Transverse colon (tissue), 4 donors: ENCODE results near the gene PDLIM1. TPM values are rescaled to one million over a fixed set of nuclear protein-coding genes. Genes with fewer than 3 reads are reported as not detected.

Source experiments
- DNase-seq: peaks from one replicate; pipeline ENCODE4 v3.0.0-alpha.2; 2019
- H3K27ac ChIP-seq, 4 donors: fragments of 200-600 bp; sonication (generic); 2 replicates each; pipeline ENCODE4 v1.5.1; 2016 to 2018; ENCODE audit warnings: inconsistent platforms in 4 of 4
- H3K27me3 ChIP-seq: fragments of 200-600 bp; sonication (generic); 2 replicates; pipeline ENCODE4 v1.5.1; 2017; ENCODE audit warnings: inconsistent platforms
- H3K36me3 ChIP-seq, 4 donors: fragments of 200-600 bp; sonication (generic); 2 replicates each; pipeline ENCODE4 v1.5.1; 2017 to 2019; ENCODE audit warnings: inconsistent platforms in 4 of 4
- H3K4me1 ChIP-seq, 4 donors: fragments of 200-600 bp; sonication (generic); 2 replicates each; pipeline ENCODE4 v1.5.1; 2017 to 2020; ENCODE audit warnings: inconsistent platforms in 4 of 4
- H3K4me3 ChIP-seq, 4 donors: fragments of 200-600 bp; sonication (generic); 1 replicate in 1 of 4; 2 replicates in 3 of 4; pipeline versions ENCODE4 v1.5.1 to v1.6.1; 2017 to 2019; ENCODE audit warnings: inconsistent platforms in 4 of 4
- H3K9me3 ChIP-seq, 2 donors: fragments of 200-600 bp; sonication (generic); 2 replicates each; pipeline ENCODE4 v1.5.1; 2017 to 2019; ENCODE audit warnings: inconsistent platforms in 2 of 2
- EP300 ChIP-seq: sonication (generic); formaldehyde crosslinking; IDR thresholded peaks from one replicate; pipeline ENCODE4 v1.6.1; 2017; ENCODE audit warnings: antibody characterized with exemption, low read depth
- POLR2A ChIP-seq: fragments of 450-650 bp; IDR thresholded peaks from one replicate; pipeline ENCODE4 v1.6.1; 2016; ENCODE audit warnings: antibody characterized with exemption, mild to moderate bottlenecking, moderate library complexity
- POLR2AphosphoS5 ChIP-seq, 3 donors: sonication (generic); formaldehyde crosslinking; IDR thresholded peaks; one replicate each; pipeline ENCODE4 v1.6.1; 2016; ENCODE audit warnings: antibody characterized with exemption in 3 of 3
- WGBS, 2 donors: methylation state at CpG; one replicate each; pipeline ENCODE4 v1.1.5; 2018; ENCODE audit warnings: low coverage in 1 of 2; 5-methylcytosine and 5-hydroxymethylcytosine counted together
- in situ Hi-C, 4 donors: fragments of 200-750 bp; cut with MboI; loops; one replicate each; pipeline versions ENCODE4 v1.15.0 to v1.15.1; 2017; ENCODE audit warnings: low sequenced_read_pairs in 3 of 4, low pct_ligation_motif_present in 1 of 4, low pct_unique_long_range_greater_than_20kb in 1 of 4
- intact Hi-C: fragments of 100-400 bp; cut with DNase I; formaldehyde crosslinking; loops from one replicate; pipeline ENCODE4 v1.15.1; 2023; ENCODE audit warnings: low total_unique reads
- total RNA-seq, 4 donors: library from RNA; depleted of rRNA; stranded (reverse); fragments of >200 nt; gene quantifications; one replicate each; pipeline ENCODE4 v1.1.0, GENCODE V29; 2016
- TF ChIP-seq, protein P1 (sequence below), 5 experiments: fragments of 200-600 bp in 3 of 5; fragments of 450-650 bp in 2 of 5; sonication (generic) in 3 of 5; IDR thresholded peaks; 1 replicate in 2 of 5; 2 replicates in 3 of 5; pipeline ENCODE4 v1.5.1; 2016 to 2017; ENCODE audit warnings: antibody characterized with exemption in 5 of 5, inconsistent platforms in 3 of 5, mild to moderate bottlenecking in 2 of 5, moderate library complexity in 1 of 5

Gene PDLIM1
- total RNA-seq, 4 donors from 2014 or later, result 201 to 259 (median 225) TPM

DNA sequence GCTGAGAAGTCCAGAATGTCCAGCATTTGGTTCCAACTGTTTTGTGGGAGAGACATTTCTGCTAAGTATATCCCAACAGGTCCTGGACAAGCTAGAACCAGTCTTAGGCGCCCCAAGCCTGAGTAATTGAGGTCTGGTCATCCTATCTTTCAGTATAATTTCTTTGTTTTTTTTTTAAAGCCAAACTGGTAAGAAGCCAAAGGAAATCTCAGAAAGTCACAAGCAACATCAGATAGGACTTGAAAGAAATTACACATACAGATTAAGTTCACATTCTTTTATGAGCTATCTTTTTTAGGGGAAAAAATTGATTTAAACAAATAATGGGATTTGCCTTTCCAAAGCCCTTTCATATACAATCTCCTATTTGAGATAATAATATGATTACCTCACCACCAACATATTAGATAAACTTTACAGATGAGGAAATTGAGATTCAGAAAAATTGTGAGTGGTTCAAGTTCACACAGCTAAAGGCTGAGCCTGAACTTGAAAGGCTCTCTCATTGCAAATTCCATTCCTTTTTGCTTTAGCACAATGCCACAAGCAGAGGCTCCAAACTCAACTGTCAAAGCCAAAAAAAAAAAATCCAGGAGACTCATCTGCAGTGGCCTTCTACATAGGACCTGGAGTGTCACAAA lies 15.0 kb downstream of the PDLIM1 start:
- TF ChIP-seq, protein P1, sequence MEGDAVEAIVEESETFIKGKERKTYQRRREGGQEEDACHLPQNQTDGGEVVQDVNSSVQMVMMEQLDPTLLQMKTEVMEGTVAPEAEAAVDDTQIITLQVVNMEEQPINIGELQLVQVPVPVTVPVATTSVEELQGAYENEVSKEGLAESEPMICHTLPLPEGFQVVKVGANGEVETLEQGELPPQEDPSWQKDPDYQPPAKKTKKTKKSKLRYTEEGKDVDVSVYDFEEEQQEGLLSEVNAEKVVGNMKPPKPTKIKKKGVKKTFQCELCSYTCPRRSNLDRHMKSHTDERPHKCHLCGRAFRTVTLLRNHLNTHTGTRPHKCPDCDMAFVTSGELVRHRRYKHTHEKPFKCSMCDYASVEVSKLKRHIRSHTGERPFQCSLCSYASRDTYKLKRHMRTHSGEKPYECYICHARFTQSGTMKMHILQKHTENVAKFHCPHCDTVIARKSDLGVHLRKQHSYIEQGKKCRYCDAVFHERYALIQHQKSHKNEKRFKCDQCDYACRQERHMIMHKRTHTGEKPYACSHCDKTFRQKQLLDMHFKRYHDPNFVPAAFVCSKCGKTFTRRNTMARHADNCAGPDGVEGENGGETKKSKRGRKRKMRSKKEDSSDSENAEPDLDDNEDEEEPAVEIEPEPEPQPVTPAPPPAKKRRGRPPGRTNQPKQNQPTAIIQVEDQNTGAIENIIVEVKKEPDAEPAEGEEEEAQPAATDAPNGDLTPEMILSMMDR (IDR thresholded peaks at IDR 0.05), result no peak
- TF ChIP-seq EP300, result no peak
- no peak for TF ChIP-seq POLR2A
- TF ChIP-seq POLR2AphosphoS5 (IDR thresholded peaks at IDR 0.05), result no peak
- Histone ChIP-seq H3K27ac (peak overlapping the region; percentile 88 to 99 (median 91)), H3K9me3 (no peaks in the 10 kb centered on the region), H3K4me1 (peaks cover 70 to 94% (median 80%) of the 10 kb centered on the region in 4 donors), H3K4me3 (no peak overlapping the region), H3K36me3 (peaks cover 0 to under 1% (median 0%) of the 10 kb centered on the region in 4 donors), H3K27me3 (no peaks in the 10 kb centered on the region)
- WGBS, 2 donors, result 74 to 86% methylated on average over 1 of the region's 1 CpG
- intact Hi-C loops, result no loop called here
- no peak for DNase-seq
- in situ Hi-C loops, result no loop called here

DNA sequence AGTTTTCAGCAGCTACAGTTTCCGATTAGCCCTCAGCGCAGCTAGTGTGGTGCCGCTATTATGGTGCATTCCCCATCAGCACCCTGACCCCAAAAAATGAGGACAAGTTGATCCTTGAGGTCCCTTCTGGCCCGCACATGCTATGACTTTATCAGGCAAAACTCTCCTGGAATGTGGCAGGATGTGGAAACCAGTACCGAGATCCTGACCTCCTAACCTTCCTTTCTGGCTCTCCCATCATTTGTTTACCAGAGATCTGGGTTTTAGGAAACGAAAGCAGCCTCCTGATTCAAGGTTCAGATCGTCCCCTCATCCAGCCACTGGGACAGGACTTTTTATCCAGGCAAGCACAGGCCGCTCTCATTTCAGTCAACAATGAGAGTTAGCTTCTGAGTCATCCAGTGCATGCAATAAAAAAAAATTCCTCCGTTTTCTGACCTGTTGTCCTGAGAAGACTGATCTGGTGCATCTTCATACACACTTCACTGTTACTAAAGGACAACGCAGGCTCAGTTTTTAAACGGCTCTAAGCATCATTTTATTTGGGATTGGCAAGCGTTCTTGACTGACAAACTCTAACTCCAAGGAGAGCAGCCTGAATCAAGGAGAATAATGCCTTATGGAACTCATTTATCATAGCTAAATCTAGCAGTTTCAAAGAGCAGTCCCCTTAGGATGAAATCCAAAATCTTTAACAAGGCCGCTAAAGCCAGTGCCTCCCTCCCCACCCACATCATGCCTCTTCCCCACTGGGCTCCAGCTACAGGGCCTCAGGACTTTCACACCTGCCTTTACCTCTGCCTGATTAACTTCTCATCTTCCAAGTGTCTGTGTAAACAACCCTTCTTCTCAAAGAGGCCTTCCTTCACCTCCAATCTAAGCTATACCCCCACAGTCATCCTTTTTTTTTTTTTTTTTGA lies 17.1 kb downstream of the PDLIM1 start:
- peak; percentile 66 for DNase-seq
- Histone ChIP-seq H3K27ac (peak overlapping the region; percentile 88 to 99 (median 91)), H3K9me3 (no peaks in the 10 kb centered on the region), H3K4me1 (peaks cover 51 to 81% (median 62%) of the 10 kb centered on the region in 4 donors), H3K4me3 (no peak overlapping the region), H3K36me3 (peaks cover 0 to 8% (median 4%) of the 10 kb centered on the region in 4 donors), H3K27me3 (no peaks in the 10 kb centered on the region)
- WGBS, 2 donors, result 10 to 46% methylated on average over 2 to 13 of the region's 13 CpGs
- in situ Hi-C loops (no loop called here), intact Hi-C loops (no loop called here)
- peak; percentile 5 for TF ChIP-seq EP300
- TF ChIP-seq POLR2A, result peak; percentile 11
- peak in 2 of 3 donors; percentile 63 to 81 for TF ChIP-seq POLR2AphosphoS5 (IDR thresholded peaks at IDR 0.05)
- TF ChIP-seq, protein P1 (IDR thresholded peaks at IDR 0.05), result no peak

DNA sequence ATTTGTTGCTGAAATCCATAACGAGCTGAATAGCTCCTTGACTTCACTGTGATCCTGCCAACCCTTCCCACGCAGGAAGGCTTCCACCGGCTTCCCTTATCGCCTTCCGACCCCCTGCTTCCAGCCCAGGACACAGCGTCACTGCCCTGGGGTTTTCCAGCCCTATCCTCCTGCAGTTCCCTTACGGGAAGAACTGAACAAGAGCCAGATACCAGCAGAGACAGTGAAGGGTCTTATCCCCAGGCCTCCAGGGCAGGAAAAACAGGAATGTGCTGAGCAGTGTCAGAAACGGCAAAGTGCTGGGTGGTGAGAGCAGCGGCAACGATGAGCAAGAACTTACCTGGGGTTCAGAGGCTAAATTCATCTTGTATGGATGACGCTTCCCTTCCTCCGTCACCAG lies 22.4 kb downstream of the PDLIM1 start:
- Histone ChIP-seq H3K9me3 (no peaks in the 10 kb centered on the region), H3K27me3 (no peaks in the 10 kb centered on the region), H3K4me1 (peaks cover 32 to 65% (median 49%) of the 10 kb centered on the region in 4 donors), H3K27ac (peak overlapping the region; percentile 73 to 88 (median 86)), H3K36me3 (peaks cover 0 to 15% (median 4%) of the 10 kb centered on the region in 4 donors), H3K4me3 (no peak overlapping the region)
- intact Hi-C loops (no loop called here), in situ Hi-C loops (no loop called here)
- 67 to 80% methylated on average over 1 to 12 of the region's 12 CpGs for WGBS, 2 donors
- TF ChIP-seq POLR2A (no peak), POLR2AphosphoS5 (IDR thresholded peaks at IDR 0.05) (peak in 2 of 3 donors; percentile 21 to 27), EP300 (peak; percentile 75)
- TF ChIP-seq, protein P1 (IDR thresholded peaks at IDR 0.05), result no peak
- DNase-seq, result no peak

DNA sequence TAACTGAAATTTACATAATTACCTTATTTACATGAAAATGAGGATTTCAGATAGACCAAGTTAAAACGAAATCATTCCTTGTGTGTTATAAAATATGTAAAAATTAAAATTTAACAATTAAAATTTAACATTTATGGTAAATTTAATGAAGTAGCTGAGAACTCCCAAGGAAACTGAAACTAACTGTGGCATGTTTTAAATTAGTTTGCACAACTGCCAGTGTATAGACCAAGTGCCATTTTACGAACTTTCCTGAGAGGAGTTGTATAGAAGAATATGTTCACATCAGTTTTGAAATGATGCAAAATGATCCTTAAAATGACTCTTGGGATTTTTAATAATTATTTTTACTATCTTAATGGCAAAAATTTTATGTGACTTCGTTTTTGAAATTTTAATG lies 23.6 kb downstream of the PDLIM1 start:
- Histone ChIP-seq H3K27ac (peak overlapping the region; percentile 73 to 88 (median 86)), H3K27me3 (no peaks in the 10 kb centered on the region), H3K36me3 (peaks cover 0 to 17% (median 6%) of the 10 kb centered on the region in 4 donors), H3K9me3 (no peaks in the 10 kb centered on the region), H3K4me3 (no peak overlapping the region), H3K4me1 (peaks cover 20 to 53% (median 42%) of the 10 kb centered on the region in 4 donors)
- 47 to 58% methylated on average over 3 of the region's 3 CpGs for WGBS, 2 donors
- in situ Hi-C loops, result no loop called here
- TF ChIP-seq POLR2A (no peak), EP300 (no peak), POLR2AphosphoS5 (IDR thresholded peaks at IDR 0.05) (no peak)
- TF ChIP-seq, protein P1 (IDR thresholded peaks at IDR 0.05), result no peak
- DNase-seq, result no peak
- intact Hi-C loops, result no loop called here
